Panc1 (cell line): Measurements from ENCODE around the gene TUBB2B. TPM values are rescaled to one million over a fixed set of nuclear protein-coding genes. Genes with fewer than 3 reads are reported as not detected.

Source experiments
- ATAC-seq: fragments of 200-7000 bp; cut with Tn5 transposase; 2 replicates; pipeline ENCODE4 v1.9.1; 2020; ENCODE audit warnings: mild to moderate bottlenecking, moderate library complexity
- BruUV-seq: library from RNA; stranded (reverse); fragments of 400-500 nt; replicated peaks from 2 replicates; lab custom pipeline; 2021; lab: Mats Ljungman, UMichigan
- CTCF ChIA-PET: fragments of 300-600 bp; sonication (Branson Sonifier 250); formaldehyde crosslinking; loops from one replicate; lab custom pipeline; 2022; ENCODE audit warnings: antibody characterized with exemption; lab: Charles Lee
- POLR2A ChIA-PET: fragments of 300-600 bp; sonication (Branson Sonifier 250); formaldehyde crosslinking; loops from one replicate; lab custom pipeline; 2022; ENCODE audit warnings: antibody characterized with exemption; lab: Charles Lee
- DNase-seq: peaks from one replicate; pipeline ENCODE4 v3.0.0-alpha.2; 2010; ENCODE audit warnings: low read depth, low spot score
- H3K27ac ChIP-seq: 2 replicates; pipeline ENCODE4 v1.5.1; 2011; ENCODE audit warnings: mild to moderate bottlenecking, low read length, inconsistent platforms
- H3K27me3 ChIP-seq: fragments of 200-500 bp; sonication (Bioruptor generic); 2 replicates; pipeline ENCODE4 v1.6.0; 2014; ENCODE audit warnings: low read length, inconsistent platforms; ENCODE audit not compliant: control insufficient read depth, insufficient read depth
- H3K36me3 ChIP-seq: fragments of 200-500 bp; sonication (Bioruptor generic); 2 replicates; pipeline ENCODE4 v1.5.1; 2014; ENCODE audit warnings: inconsistent platforms, mild to moderate bottlenecking, low read length, moderate library complexity; ENCODE audit not compliant: control insufficient read depth, insufficient read depth
- H3K4me1 ChIP-seq: 2 replicates; pipeline ENCODE4 v1.5.1; 2011; ENCODE audit warnings: inconsistent platforms, mild to moderate bottlenecking, low read length, moderate library complexity; ENCODE audit not compliant: control insufficient read depth, insufficient read depth
- H3K4me3 ChIP-seq, 2 experiments: 2 replicates each; pipeline ENCODE4 v1.5.1; 2011 to 2012; ENCODE audit warnings: low read depth in 2 of 2, low read length in 2 of 2, mild to moderate bottlenecking in 2 of 2, inconsistent platforms in 1 of 2, moderate library complexity in 1 of 2
- H3K9me3 ChIP-seq: fragments of 200-500 bp; sonication (Bioruptor generic); 2 replicates; pipeline ENCODE4 v1.5.1; 2014; ENCODE audit warnings: low read depth, mild to moderate bottlenecking, inconsistent platforms, low read length, moderate library complexity; ENCODE audit not compliant: control insufficient read depth, insufficient read depth
- CTCF ChIP-seq: fragments of 450-650 bp; IDR thresholded peaks from 2 replicates; pipeline ENCODE4 v1.5.1; 2017; ENCODE audit warnings: mild to moderate bottlenecking
- POLR2AphosphoS5 ChIP-seq: IDR thresholded peaks from 2 replicates; pipeline ENCODE4 v1.6.1; 2012; ENCODE audit warnings: mild to moderate bottlenecking, low read depth, low read length, moderate library complexity
- REST ChIP-seq, 2 experiments: IDR thresholded peaks; 2 replicates each; pipeline ENCODE4 v1.6.1; 2011 to 2012; ENCODE audit warnings: low read depth in 2 of 2, control low read depth in 1 of 2, low read length in 1 of 2, mild to moderate bottlenecking in 1 of 2, moderate library complexity in 1 of 2; ENCODE audit not compliant: insufficient read depth in 1 of 2
- SIN3A ChIP-seq: IDR thresholded peaks from 2 replicates; pipeline ENCODE4 v1.6.1; 2012; ENCODE audit warnings: low read depth, mild to moderate bottlenecking, low read length, moderate library complexity, borderline replicate concordance; ENCODE audit not compliant: insufficient read depth
- TCF7L2 ChIP-seq: IDR thresholded peaks from 2 replicates; pipeline ENCODE4 v1.6.1; 2011; ENCODE audit warnings: mild to moderate bottlenecking, low read depth, low read length, inconsistent platforms
- in situ Hi-C: cut with HindIII; loops from 2 replicates; pipeline ENCODE4 v1.10.0; 2016; ENCODE audit warnings: low sequenced_read_pairs, low pct_unique_long_range_greater_than_20kb
- intact Hi-C: fragments of 100-400 bp; cut with micrococcal nuclease; formaldehyde crosslinking; loops from one replicate; pipeline ENCODE4 v1.10.0; 2022; ENCODE audit not compliant: unreplicated experiment
- total RNA-seq: library from RNA; stranded (reverse); gene quantifications from one replicate; pipeline ENCODE4 v1.2.1, GENCODE V29; 2021; ENCODE audit not compliant: unreplicated experiment

TUBB2B gene
- total RNA-seq, 1 experiment from 2014 or later: 22.7 TPM

GRCh38 chr6:3195420-3195694, 32.1 kb downstream of the TUBB2B start:
- Histone ChIP-seq H3K27ac (no peak overlapping the region), H3K27me3 (no peaks in the 10 kb centered on the region), H3K36me3 (no peaks in the 10 kb centered on the region), H3K9me3 (no peaks in the 10 kb centered on the region), H3K4me3 (no peak overlapping the region), H3K4me1 (no peaks in the 10 kb centered on the region)
- TF ChIP-seq SIN3A: no peak
- TF ChIP-seq POLR2AphosphoS5: no peak
- TF ChIP-seq CTCF: no peak
- TF ChIP-seq REST (IDR thresholded peaks at IDR 0.05; ENCODE audit: insufficient read depth in 1 of 2, low read depth in 2 of 2, low read length in 1 of 2): no peak
- TF ChIP-seq TCF7L2: no peak
- CTCF ChIA-PET: interaction anchor here (0.7 kb wide), 1 partner anchor 221 kb away, joined by 3 read pairs; no protein-coding TSS in a partner anchor
- intact Hi-C loops (no loop called here), in situ Hi-C loops (no loop called here)
- no TSS peak for BruUV-seq
- DNase-seq: no peak
- ATAC-seq: no peak
- POLR2A ChIA-PET: no interaction called here

GRCh38 chr6:3194535-3195419, 32.7 kb downstream of the TUBB2B start:
- H3K4me3 ChIP-seq: no peak overlapping the region
- H3K27ac ChIP-seq: no peak overlapping the region
- DNase-seq (no peak), ATAC-seq (peak; percentile 47; the same call in 1 of the 2 replicates)
- no peaks in the 10 kb centered on the region for H3K27me3 ChIP-seq
- TF ChIP-seq SIN3A: no peak
- no peak for TF ChIP-seq POLR2AphosphoS5
- TF ChIP-seq CTCF: no peak
- TF ChIP-seq TCF7L2: no peak
- TF ChIP-seq REST (IDR thresholded peaks at IDR 0.05; ENCODE audit: insufficient read depth in 1 of 2, low read depth in 2 of 2, low read length in 1 of 2): no peak
- no peaks in the 10 kb centered on the region for H3K4me1 ChIP-seq
- no peaks in the 10 kb centered on the region for H3K9me3 ChIP-seq
- ChIA-PET CTCF (interaction anchor here (0.7 kb wide), 1 partner anchor 220 kb away, joined by 3 read pairs; no protein-coding TSS in a partner anchor), POLR2A (no interaction called here)
- no peaks in the 10 kb centered on the region for H3K36me3 ChIP-seq
- in situ Hi-C loops: no loop called here
- BruUV-seq: no TSS peak
- intact Hi-C loops: no loop called here
